Adipose tissue (tissue), 3 donors: Measurements from ENCODE around the gene ATF7. TPM values are rescaled to one million over a fixed set of nuclear protein-coding genes. Genes with fewer than 3 reads are reported as not detected.

Source experiments
- H3K27ac ChIP-seq: one replicate; pipeline ENCODE4 v1.5.1; 2013; ENCODE audit warnings: low read depth, low read length
- WGBS, 3 donors: extraction: QIAGEN DNeasy Blood & Tissue Kit; methylation state at CpG; one replicate each; pipeline ENCODE4 v1.1.7; 2013; 5-methylcytosine and 5-hydroxymethylcytosine counted together
- polyA plus RNA-seq, 3 donors: library from polyadenylated mRNA; stranded (reverse); fragments of 200-250 nt; gene quantifications; one replicate each; pipeline ENCODE4 v1.2.3, GENCODE V29; 2013
- donor health status: healthy with polysubstance abuse.
- donor health status: Bipolar disorder and iron deficiency.
- donor health status: healthy.

Gene ATF7
- polyA plus RNA-seq, 3 donors = 9.5 to 35.0 (median 25.7) TPM

GRCh38 chr12:53513712-53514410, 112.3 kb downstream of the ATF7 start:
- no peak overlapping the region for H3K27ac ChIP-seq
- WGBS, 3 donors = 59 to 87% (median 82%) methylated on average over 6 of the region's 6 CpGs

GRCh38 chr12:53510181-53510812, 115.9 kb downstream of the ATF7 start:
- 83 to 92% (median 91%) methylated on average over 9 of the region's 9 CpGs for WGBS, 3 donors
- no peak overlapping the region for H3K27ac ChIP-seq

- no peak overlapping the region for H3K27ac ChIP-seq
- WGBS, 3 donors = 23 to 28% (median 26%) methylated on average over 7 of the region's 7 CpGs
Measured at GRCh38 chr12:53508534-53509170, 117.5 kb downstream of the ATF7 start.

DNA sequence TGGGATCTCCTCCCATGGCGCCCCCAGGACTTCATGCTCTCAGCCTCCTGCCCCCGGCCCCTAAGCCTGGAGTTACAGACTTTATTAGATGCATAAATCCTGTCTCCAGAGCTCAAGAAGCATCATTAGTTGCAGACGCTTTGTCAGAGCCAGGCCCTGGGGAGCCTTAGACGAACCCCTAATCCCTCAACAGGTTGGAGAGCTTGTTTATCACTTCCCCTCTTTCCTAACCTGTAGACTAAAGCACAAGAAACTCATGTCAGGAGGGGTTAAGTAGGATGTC, 118.6 kb downstream of the ATF7 start:
- 78 to 89% (median 85%) methylated on average over 4 of the region's 4 CpGs for WGBS, 3 donors
- H3K27ac ChIP-seq = no peak overlapping the region

DNA sequence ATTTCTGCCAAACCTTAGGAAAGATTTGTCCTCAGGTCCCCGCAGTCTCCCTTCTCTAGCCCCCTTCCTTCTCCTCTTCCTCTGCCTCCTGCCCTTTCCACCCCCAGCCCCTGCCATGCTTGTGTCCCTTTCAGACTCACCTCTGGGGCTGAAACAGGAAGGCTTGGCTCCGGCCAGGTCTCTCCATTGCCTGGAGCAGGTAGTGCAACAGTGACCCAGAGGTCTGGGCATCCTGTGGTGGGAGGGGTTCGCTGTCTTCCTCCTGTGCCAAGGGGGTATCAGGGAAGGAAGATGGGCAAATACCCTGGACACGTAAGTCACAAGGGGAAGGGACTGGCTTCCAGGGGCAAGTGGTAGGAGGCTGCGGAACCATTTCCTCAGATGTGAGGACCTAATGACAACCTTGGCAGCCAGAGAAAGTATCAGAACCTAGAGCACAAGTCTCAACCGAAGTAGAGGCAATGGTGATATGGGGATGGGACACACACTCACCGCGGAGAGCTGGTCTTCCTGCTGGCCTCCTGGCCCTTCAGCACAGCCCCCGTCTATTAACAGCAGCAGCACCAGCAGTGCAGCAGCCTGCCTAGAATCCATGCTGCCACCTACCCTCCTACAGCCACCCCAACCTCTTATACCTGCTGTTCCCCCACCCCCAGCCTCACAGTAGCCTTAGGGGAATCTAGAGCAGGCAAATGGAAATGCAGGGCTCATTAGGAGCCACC, 119.1 kb downstream of the ATF7 start, which contains the start of gene NPFF:
Gene NPFF (minus strand): TSS at position 604 of the 722 bp plus-strand sequence. CDS start 10 bp downstream, at position 594.
- H3K27ac ChIP-seq = no peak within 1 kb of the TSS
- WGBS, 3 donors = 83 to 90% (median 90%) methylated on average over 9 of the region's 9 CpGs

- no peak overlapping the region for H3K27ac ChIP-seq
- 17 to 69% (median 69%) methylated on average over 2 of the region's 2 CpGs for WGBS, 3 donors
Measured at GRCh38 chr12:53506450-53506785, 119.8 kb downstream of the ATF7 start.

DNA sequence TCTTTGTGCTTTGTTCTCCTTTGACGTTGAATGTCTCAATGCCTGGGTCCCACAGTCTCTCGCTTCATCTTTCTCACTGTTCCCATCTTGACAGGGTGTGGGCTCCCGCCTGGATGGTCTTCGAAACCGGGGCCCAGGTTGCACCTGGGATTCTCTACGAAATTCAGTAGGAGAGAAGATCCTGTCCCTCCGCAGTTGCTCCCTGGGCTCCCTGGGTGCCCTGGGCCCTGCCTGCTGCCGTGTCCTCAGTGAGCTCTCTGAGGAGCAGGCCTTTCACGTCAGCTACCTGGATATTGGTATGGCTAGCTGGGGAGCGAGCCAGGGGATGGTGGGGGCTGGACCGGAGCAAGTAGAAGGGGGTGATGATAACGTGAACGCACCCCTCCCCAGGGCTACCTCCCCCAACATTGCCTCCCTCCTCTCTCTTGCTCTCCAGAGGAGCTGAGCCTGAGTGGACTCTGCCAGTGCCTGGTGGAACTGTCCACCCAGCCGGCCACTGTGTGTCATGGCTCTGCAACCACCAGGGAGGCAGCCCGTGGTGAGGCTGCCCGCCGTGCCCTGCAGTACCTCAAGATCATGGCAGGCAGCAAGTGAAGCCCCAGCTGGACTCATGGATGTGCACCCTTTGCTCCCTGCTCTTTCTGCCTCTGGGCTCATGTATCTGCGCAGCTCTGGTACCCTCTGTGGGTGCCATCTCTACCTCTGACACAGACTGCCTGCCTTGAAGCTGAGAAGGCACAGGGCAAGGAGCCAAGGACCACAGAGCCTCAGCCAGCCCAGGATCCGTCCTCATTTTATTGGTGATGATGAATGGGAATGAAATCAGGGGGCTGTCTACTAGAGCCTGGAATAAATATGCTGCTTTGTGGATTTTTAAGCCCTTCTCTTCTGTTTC, 120.4 kb downstream of the ATF7 start:
- 79 to 85% (median 84%) methylated on average over 16 to 19 of the region's 19 CpGs for WGBS, 3 donors
- no peak overlapping the region for H3K27ac ChIP-seq

GRCh38 chr12:53505086-53505485, 121.1 kb downstream of the ATF7 start:
- 80 to 91% (median 81%) methylated on average over 10 of the region's 10 CpGs for WGBS, 3 donors
- no peak overlapping the region for H3K27ac ChIP-seq

DNA sequence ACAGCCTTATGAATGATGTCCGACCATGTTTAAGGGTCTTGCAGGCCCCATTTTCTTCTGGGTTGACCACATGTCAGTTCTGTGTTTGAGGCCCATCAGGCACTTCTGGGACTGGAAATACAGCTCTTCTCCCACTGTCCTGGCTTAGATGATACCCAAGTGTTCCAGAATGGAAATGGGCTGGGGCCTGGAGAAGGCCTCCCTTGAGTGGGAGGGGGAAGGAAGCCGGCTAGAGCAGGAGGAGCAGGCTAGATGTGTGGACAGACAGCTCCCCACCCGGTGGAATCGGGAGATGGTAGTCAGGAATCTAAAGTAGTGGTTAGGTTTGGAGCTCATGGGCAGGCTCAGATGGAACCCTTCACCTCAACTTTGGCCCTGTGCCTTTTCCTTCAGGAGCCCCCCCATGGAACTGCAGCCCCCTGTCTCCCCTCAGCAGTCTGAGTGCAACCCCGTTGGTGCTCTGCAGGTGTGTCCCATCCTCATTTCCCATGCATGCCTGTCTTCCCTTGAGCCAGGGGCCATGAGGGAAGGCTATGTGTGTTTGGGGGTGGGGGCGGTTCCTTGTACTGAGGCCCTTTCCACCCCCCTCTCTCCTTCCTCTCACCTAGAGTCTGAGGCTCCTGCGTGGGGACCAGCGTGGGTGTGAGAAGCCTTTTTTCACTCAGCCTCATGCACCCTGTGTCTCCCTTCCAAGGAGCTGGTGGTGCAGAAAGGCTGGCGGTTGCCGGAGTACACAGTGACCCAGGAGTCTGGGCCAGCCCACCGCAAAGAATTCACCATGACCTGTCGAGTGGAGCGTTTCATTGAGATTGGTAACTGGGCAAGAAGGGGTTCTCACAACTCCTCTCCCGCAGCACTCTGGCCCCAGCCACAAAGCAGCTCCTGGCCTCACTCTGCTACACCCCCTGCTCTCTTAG, 121.9 kb downstream of the ATF7 start:
- WGBS, 3 donors = 79 to 83% (median 81%) methylated on average over 14 of the region's 14 CpGs
- no peak overlapping the region for H3K27ac ChIP-seq

DNA sequence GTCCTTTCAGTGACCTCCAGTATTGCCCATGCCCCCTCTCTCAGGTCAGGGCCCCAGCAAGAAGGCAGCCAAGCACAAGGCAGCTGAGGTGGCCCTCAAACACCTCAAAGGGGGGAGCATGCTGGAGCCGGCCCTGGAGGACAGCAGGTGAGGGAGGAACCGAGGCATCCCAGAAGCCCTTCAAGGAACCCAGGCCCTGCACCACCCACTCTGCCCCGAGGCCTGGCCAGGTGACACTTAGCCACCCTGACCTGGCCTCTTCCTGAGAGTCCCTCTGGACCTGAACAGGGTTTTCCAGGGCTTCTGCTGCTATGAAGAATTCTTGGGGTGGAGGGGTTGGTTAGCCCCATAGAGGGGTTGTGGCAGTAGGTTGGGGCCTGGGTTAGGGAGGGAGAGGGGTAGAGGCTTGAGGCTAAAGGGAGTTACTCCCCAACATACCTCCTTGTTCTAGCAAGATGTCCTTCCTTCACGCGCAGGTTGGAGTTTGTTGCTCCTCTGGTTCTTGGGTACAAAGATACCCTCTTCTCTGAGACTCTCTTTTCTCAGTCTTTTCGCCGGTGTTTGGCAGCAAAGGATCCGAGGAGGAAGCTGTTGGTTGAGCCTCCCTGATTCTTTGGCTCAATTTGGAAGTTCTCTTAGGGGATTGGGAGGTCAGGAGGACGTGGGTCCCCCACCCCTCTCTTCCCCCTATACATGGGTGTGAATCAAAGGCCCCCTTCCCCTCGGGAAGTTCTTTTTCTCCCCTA, 123.0 kb downstream of the ATF7 start:
- 70 to 80% (median 79%) methylated on average over 10 of the region's 10 CpGs for WGBS, 3 donors
- peak overlapping the region; percentile 1 for H3K27ac ChIP-seq

GRCh38 chr12:53502331-53502730, 123.9 kb downstream of the ATF7 start:
- WGBS, 3 donors = 50 to 60% (median 59%) methylated on average over 9 of the region's 9 CpGs
- H3K27ac ChIP-seq = no peak overlapping the region

GRCh38 chr12:53501615-53502181, 124.5 kb downstream of the ATF7 start:
- no peak overlapping the region for H3K27ac ChIP-seq
- WGBS, 3 donors = 55 to 61% (median 60%) methylated on average over 10 of the region's 10 CpGs

GRCh38 chr12:53500776-53501614, 125.2 kb downstream of the ATF7 start, which contains the start of gene TARBP2:
Gene TARBP2, plus strand, starts transcription at chr12:53501283. Its CDS starts 126 bp downstream, at chr12:53501409.
- WGBS, 3 donors = 0 to 1% (median 0%) methylated on average over 66 to 74 of the region's 74 CpGs
- peak within 1 kb of the TSS; percentile 90 for H3K27ac ChIP-seq

- H3K27ac ChIP-seq = peak overlapping the region; percentile 90
- 0 to 1% (median 1%) methylated on average over 17 of the region's 17 CpGs for WGBS, 3 donors
Measured at GRCh38 chr12:53500142-53500775, 125.9 kb downstream of the ATF7 start.
